ENCODE data around the gene PRXL2B. TPM values are rescaled to one million over a fixed set of nuclear protein-coding genes. Genes with fewer than 3 reads are reported as not detected.
"Not testable (repeated sequence)": the region's sequence is repeated elsewhere in the genome, so short reads cannot be mapped to it uniquely, and the experiment has no call there.

Gene PRXL2B
- total and polyA plus RNA-seq, 12 donors: 3.7 to 12.0 (median 5.4) TPM

DNA sequence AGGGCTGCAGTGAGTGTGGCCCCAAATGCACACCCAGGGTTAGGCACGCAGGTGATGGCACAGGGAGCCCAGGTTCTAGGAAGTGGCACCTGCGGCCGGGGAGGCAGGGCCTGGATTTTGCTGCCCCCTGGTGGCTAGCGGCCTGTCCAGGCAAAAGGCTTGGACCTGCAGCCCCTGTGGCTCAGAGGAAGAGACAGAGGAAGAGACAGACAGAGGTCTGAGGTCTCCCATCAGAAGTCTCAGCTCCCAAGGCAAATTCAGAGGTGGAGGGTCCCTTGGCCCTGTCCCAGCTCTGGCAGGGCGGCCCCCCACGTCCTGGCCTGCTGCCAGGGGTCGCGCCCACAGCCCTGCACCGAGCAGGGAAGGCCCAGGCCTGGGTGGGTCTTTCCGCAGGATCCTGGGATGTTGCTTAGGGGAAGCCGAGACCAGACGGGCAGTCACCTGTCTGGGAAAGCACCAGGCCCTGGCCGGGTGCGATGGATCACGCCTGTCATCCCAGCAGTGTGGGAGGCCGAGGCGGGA is 38.4 kb upstream of the PRXL2B start:
- ATAC-seq: peak; percentile 30 to 62 (median 52)
- H3K27ac ChIP-seq: peak overlapping the region; percentile 93 to 100 (median 98)
- peak overlapping the region; percentile 1 to 74 (median 59) for H3K4me3 ChIP-seq
- TF ChIP-seq, protein P1, sequence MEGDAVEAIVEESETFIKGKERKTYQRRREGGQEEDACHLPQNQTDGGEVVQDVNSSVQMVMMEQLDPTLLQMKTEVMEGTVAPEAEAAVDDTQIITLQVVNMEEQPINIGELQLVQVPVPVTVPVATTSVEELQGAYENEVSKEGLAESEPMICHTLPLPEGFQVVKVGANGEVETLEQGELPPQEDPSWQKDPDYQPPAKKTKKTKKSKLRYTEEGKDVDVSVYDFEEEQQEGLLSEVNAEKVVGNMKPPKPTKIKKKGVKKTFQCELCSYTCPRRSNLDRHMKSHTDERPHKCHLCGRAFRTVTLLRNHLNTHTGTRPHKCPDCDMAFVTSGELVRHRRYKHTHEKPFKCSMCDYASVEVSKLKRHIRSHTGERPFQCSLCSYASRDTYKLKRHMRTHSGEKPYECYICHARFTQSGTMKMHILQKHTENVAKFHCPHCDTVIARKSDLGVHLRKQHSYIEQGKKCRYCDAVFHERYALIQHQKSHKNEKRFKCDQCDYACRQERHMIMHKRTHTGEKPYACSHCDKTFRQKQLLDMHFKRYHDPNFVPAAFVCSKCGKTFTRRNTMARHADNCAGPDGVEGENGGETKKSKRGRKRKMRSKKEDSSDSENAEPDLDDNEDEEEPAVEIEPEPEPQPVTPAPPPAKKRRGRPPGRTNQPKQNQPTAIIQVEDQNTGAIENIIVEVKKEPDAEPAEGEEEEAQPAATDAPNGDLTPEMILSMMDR (IDR thresholded peaks at IDR 0.05): peak; percentile 94 to 97 (median 96)
- H3K9me3 ChIP-seq: no peaks in the 10 kb centered on the region
- H3K36me3 ChIP-seq: no peaks in the 10 kb centered on the region
- 17 to 28% methylated on average over 17 of the region's 17 CpGs for WGBS, 2 donors
- peak; percentile 82 to 84 for DNase-seq
- H3K4me1 ChIP-seq: peaks cover 43 to 70% (median 65%) of the 10 kb centered on the region in 9 donors
- peaks cover 0 to 4% (median 0%) of the 10 kb centered on the region in 7 donors for H3K27me3 ChIP-seq
- intact Hi-C loops (cut with DNase I): loop anchor here in 9 of 10 donors (1.0 to 10.0 kb wide), 7 partner anchors 34 to 356 kb away; partner anchors contain the start of gene FAAP20 (in 4 of the 9)

DNA sequence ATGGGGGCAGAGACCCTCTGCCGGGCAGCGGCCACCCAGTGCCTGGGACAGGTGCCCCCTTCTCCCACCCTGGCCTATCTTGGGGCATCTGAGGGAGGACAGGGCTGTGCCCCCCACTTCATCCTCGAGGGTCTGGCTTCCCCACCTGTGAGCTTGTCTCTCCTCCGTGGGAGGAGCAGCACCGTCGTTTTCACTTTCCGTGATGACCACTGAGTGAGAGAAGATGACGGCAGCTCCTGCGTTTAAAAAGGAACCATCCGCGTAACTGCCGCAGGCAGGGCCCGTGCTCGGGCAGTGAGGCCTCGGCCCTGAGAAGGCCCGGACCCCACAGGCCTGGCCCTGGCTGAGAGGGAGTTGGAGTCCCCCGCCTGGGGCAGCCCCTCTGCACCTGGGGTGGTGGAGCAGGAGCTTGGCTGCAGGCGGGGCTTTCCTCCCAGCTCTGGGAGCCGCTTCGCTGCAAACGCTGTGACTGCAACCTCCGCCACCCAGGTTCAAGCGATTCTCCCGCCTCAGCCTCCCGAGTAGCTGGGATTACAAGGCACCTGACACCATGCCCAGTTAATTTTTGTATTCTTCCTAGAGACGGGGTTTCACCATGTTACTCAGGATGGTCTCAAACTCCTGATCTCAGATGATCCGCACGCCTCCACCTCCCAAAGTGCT is 37.1 kb upstream of the PRXL2B start:
- not testable (repeated sequence) for ATAC-seq, H3K27me3 ChIP-seq, H3K9me3 ChIP-seq, DNase-seq, H3K36me3 ChIP-seq
- H3K4me3 ChIP-seq: peak overlapping the region; percentile 21 to 74 (median 59)
- H3K4me1 ChIP-seq: peaks cover 36 to 63% (median 55%) of the 10 kb centered on the region in 9 donors
- peak overlapping the region; percentile 93 to 100 (median 98) for H3K27ac ChIP-seq
- intact Hi-C loops (cut with DNase I): loop anchor here in 8 of 10 donors (1.0 to 10.0 kb wide), 7 partner anchors 33 to 357 kb away; partner anchors contain the start of genes FAAP20 (in 4 of the 8) and PRXL2B (in 1 of the 8)
- WGBS, 2 donors: 60 to 68% methylated on average over 24 to 25 of the region's 28 CpGs

DNA sequence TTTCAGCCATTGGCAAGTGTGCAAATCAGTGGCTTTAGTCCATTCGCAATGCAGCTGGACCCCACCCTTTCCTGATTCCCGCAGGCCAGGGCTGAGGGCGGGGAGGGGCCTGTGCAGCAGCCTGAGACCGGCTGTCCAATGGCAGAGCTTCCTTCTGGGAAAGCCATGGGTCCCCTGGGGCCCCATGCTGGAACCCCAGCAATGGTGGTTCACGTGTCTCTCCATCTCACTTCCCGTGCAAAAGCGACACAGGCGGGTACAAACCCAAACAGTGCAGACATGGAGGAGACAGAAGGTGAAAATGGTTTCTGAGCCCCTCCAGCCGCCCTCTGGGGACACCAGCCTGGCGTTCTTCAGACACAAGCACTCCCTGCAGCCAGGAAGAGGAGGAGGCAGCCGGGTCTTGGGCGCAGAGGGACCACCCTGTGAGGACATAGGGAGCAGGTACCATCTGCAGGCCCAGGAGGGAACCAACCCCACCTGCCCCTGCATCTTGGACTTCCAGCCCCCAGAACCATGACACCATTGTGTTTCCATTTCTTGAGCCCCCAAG is 36.2 kb upstream of the PRXL2B start:
- ATAC-seq: peak; percentile 5 to 47 (median 30)
- intact Hi-C loops (cut with DNase I); H3K9me3 ChIP-seq; DNase-seq; H3K36me3 ChIP-seq; H3K27me3 ChIP-seq: not testable (repeated sequence)
- Histone ChIP-seq H3K4me1 (peaks cover 30 to 63% (median 55%) of the 10 kb centered on the region in 9 donors), H3K27ac (peak overlapping the region; percentile 57 to 99 (median 82)), H3K4me3 (peak overlapping the region in 9 of 10 donors; percentile 30 to 63 (median 48))
- WGBS, 2 donors: 53 to 54% methylated on average over 10 to 11 of the region's 12 CpGs

DNA sequence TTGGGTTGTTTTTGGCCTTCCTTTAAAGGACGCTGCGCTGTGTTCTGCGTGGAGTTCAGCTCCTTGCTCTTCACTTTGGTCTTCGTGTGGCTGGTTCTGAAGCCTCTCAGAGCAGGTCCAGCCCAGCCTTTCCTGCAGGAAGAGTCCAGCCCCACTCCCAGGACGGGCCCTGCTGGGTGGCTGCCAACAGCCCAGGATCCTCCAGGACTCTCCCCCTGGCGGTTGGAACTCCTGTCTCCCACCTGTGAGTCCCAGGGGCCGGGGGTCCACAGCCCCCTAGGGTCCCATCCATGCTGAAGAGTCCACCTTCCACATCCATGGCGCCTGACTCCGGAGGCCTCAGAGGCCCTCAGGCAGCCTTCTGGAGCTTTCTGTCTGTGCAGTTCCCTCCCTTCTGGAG is 35.0 kb upstream of the PRXL2B start:
- Histone ChIP-seq H3K4me3 (peak overlapping the region in 9 of 10 donors; percentile 23 to 61 (median 48)), H3K27ac (peak overlapping the region; percentile 26 to 98 (median 81)), H3K4me1 (peaks cover 20 to 58% (median 50%) of the 10 kb centered on the region in 9 donors)
- H3K9me3 ChIP-seq; intact Hi-C loops (cut with DNase I); H3K27me3 ChIP-seq; H3K36me3 ChIP-seq: not testable (repeated sequence)
- WGBS, 2 donors: 66 to 68% methylated on average over 9 of the region's 9 CpGs
- DNase-seq (peak; percentile 73 to 74), ATAC-seq (peak in 2 of 8 donors; percentile 14 to 20)
- TF ChIP-seq, protein P1 (IDR thresholded peaks at IDR 0.05): peak in 5 of 9 donors; percentile 29 to 53 (median 41)

DNA sequence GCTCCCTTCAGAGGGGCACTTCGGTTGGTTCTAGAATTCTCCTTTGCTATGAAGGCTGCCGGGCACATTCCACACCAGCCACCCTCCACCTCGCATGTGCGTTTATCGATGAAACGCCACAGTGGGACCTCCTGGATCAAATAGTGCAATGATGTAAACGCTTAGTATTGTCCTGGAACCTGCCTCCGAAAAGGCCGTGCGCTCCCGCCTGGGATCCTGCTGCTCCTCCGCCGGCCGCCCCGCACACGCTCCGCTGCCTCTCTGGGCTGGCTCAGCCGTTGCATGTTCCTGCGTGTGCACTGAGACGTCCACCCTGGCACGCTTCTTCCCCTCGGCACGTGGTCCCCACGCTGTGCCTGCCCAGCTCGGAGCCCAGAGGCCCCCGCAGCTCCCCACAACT is 34.4 kb upstream of the PRXL2B start:
- 88 to 93% methylated on average over 25 of the region's 26 CpGs for WGBS, 2 donors
- intact Hi-C loops (cut with DNase I): no loop called here
- ATAC-seq (no peak), DNase-seq (no peak)
- Histone ChIP-seq H3K4me3 (peak overlapping the region in 1 of 10 donors; percentile 57), H3K4me1 (peaks cover 16 to 56% (median 47%) of the 10 kb centered on the region in 9 donors), H3K27ac (peak overlapping the region in 8 of 10 donors; percentile 26 to 98 (median 82)), H3K36me3 (no peaks in the 10 kb centered on the region), H3K9me3 (no peaks in the 10 kb centered on the region), H3K27me3 (peaks cover 0 to 3% (median 0%) of the 10 kb centered on the region in 7 donors)
- TF ChIP-seq, protein P1 (IDR thresholded peaks at IDR 0.05): no peak

DNA sequence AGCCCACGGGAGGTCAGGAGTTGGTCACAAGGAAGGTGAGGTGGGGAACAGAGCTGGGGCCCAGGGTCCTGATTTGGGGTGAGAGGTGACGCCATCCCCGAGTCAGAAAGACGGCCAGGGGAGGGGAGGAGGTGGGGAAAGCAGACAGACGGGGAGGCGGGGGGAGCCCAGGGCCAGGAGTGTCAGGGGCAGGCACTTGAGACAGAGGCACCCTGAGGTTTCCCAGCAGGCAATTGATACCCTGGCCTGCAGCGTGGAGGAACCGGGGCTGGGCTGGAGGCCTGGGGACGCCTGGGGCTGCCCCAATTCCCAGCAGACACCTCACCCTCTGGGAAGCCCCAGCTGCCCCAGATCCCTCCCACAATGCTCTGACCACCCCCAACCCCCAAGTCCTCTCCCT is 33.5 kb upstream of the PRXL2B start:
- peaks cover 13 to 56% (median 47%) of the 10 kb centered on the region in 9 donors for H3K4me1 ChIP-seq
- 65 to 66% methylated on average over 7 to 9 of the region's 9 CpGs for WGBS, 2 donors
- H3K27me3 ChIP-seq; H3K9me3 ChIP-seq; DNase-seq; H3K4me3 ChIP-seq; ATAC-seq; H3K36me3 ChIP-seq; intact Hi-C loops (cut with DNase I); H3K27ac ChIP-seq: not testable (repeated sequence)

Data from heart right ventricle (tissue), 16 donors.